AG04450 (cell line): ENCODE data around the gene SH3RF3. TPM values are rescaled to one million over a fixed set of nuclear protein-coding genes. Genes with fewer than 3 reads are reported as not detected.

Experiments used
- CTCF ChIA-PET: fragments of 300-600, 350-600 bp; formaldehyde crosslinking; extraction: SDS; loops from one replicate; lab custom pipeline; 2022; ENCODE audit warnings: antibody characterized with exemption, inconsistent platforms; lab: Charles Lee
- POLR2A ChIA-PET: fragments of 350-600 bp; formaldehyde crosslinking; extraction: SDS; loops from one replicate; lab custom pipeline; 2021; ENCODE audit warnings: antibody characterized with exemption, inconsistent platforms; lab: Yijun Ruan, JAX
- DNase-seq: peaks from one replicate; pipeline ENCODE4 v3.0.0-alpha.2; 2011; ENCODE audit warnings: low read depth, low spot score
- H3K27ac ChIP-seq: one replicate; pipeline ENCODE4 v1.5.1; 2012; ENCODE audit warnings: low read depth, low read length, control low read depth
- H3K27me3 ChIP-seq: one replicate; pipeline ENCODE4 v1.6.0; 2012; ENCODE audit warnings: low read length; ENCODE audit not compliant: control insufficient read depth, insufficient read depth
- H3K4me3 ChIP-seq: 2 replicates; pipeline ENCODE4 v1.5.1; 2011; ENCODE audit warnings: mild to moderate bottlenecking, low read depth, low read length, control low read depth
- H3K9me3 ChIP-seq: 2 replicates; pipeline ENCODE4 v1.5.1; 2012; ENCODE audit warnings: low read length; ENCODE audit not compliant: control insufficient read depth, insufficient read depth
- CTCF ChIP-seq: IDR thresholded peaks from 2 replicates; pipeline ENCODE4 v1.5.1; 2011; ENCODE audit warnings: low read depth, low read length, control low read depth, inconsistent platforms
- polyA plus RNA-seq: library from polyadenylated mRNA; depleted of rRNA; stranded (reverse); fragments of >200 nt; gene quantifications from 2 replicates; pipeline ENCODE4 v1.2.3, GENCODE V29; 2011

The SH3RF3 gene
- polyA plus RNA-seq, 1 experiment: 5.7 TPM

GRCh38 chr2:109433486-109433885, 304.5 kb downstream of the SH3RF3 start:
- no peak overlapping the region for H3K27ac ChIP-seq
- no peaks in the 10 kb centered on the region; the same call in 1 of the 2 replicates for H3K9me3 ChIP-seq
- POLR2A ChIA-PET: interaction anchor here (1.3 kb wide), 1 partner anchor 13 kb away, joined by 3 read pairs; no protein-coding TSS in a partner anchor
- no peak for TF ChIP-seq CTCF
- no peaks in the 10 kb centered on the region for H3K27me3 ChIP-seq
- H3K4me3 ChIP-seq: no peak overlapping the region
- DNase-seq: no peak
- CTCF ChIA-PET: no interaction called here

- POLR2A ChIA-PET: no interaction called here
- Histone ChIP-seq H3K4me3 (no peak overlapping the region), H3K9me3 (no peaks in the 10 kb centered on the region; the same call in 1 of the 2 replicates), H3K27me3 (no peaks in the 10 kb centered on the region), H3K27ac (no peak overlapping the region)
- DNase-seq: no peak
- no peak for TF ChIP-seq CTCF
- CTCF ChIA-PET: no interaction called here
These were observed 304.9 kb downstream of the SH3RF3 start for GRCh38 chr2:109433926-109434325.

GRCh38 chr2:109434351-109434750, 305.3 kb downstream of the SH3RF3 start:
- Histone ChIP-seq H3K27me3 (no peaks in the 10 kb centered on the region), H3K27ac (no peak overlapping the region), H3K4me3 (no peak overlapping the region), H3K9me3 (no peaks in the 10 kb centered on the region; the same call in 1 of the 2 replicates)
- ChIA-PET POLR2A (no interaction called here), CTCF (no interaction called here)
- no peak for TF ChIP-seq CTCF
- DNase-seq: no peak

- Histone ChIP-seq H3K27me3 (no peaks in the 10 kb centered on the region), H3K4me3 (no peak overlapping the region), H3K9me3 (peaks cover 2% of the 10 kb centered on the region; the same call in 1 of the 2 replicates), H3K27ac (no peak overlapping the region)
- TF ChIP-seq CTCF: no peak
- DNase-seq: no peak
- POLR2A ChIA-PET: interaction anchor here (1.2 to 1.4 kb wide), 2 partner anchors 12 to 17 kb away, joined by 3 to 12 read pairs; no protein-coding TSS in a partner anchor
- CTCF ChIA-PET: no interaction called here
These were observed 306.2 kb downstream of the SH3RF3 start for GRCh38 chr2:109435066-109435690.

GRCh38 chr2:109435901-109436598, 307.0 kb downstream of the SH3RF3 start:
- POLR2A ChIA-PET: interaction anchor here (0.6 to 1.4 kb wide), 3 partner anchors 11 to 78 kb away, joined by 3 to 12 read pairs (median 3); no protein-coding TSS in a partner anchor
- DNase-seq: no peak
- CTCF ChIA-PET: no interaction called here
- Histone ChIP-seq H3K27ac (no peak overlapping the region), H3K4me3 (no peak overlapping the region), H3K9me3 (peaks cover 2% of the 10 kb centered on the region), H3K27me3 (no peaks in the 10 kb centered on the region)
- no peak for TF ChIP-seq CTCF
